Heart left ventricle (tissue), 16 donors: ENCODE data around the gene CCNA2. TPM values are rescaled to one million over a fixed set of nuclear protein-coding genes. Genes with fewer than 3 reads are reported as not detected.

Experiments used
- ATAC-seq, 4 donors: fragments of 200-7000 bp; cut with Tn5 transposase; one replicate each; pipeline ENCODE4 v1.9.1; 2020 to 2022; ENCODE audit warnings: moderate library complexity in 4 of 4, mild to moderate bottlenecking in 3 of 4, moderate number of reproducible peaks in 1 of 4
- DNase-seq, 5 donors: peaks; one replicate each; pipeline ENCODE4 v3.0.0-alpha.2; 2020
- H3K27ac ChIP-seq, 12 donors: fragments of 200-600 bp; sonication (generic) in 4 of 12; one replicate each; pipeline versions ENCODE4 v1.5.0 to v1.8.0; 2016 to 2022; ENCODE audit warnings: mild to moderate bottlenecking in 2 of 12
- H3K27me3 ChIP-seq, 9 donors: fragments of 200-600 bp; sonication (generic) in 2 of 9; one replicate each; pipeline versions ENCODE4 v1.5.1 to v1.8.0; 2016 to 2022; ENCODE audit warnings: mild to moderate bottlenecking in 3 of 9
- H3K36me3 ChIP-seq, 9 donors: fragments of 200-600 bp; sonication (generic) in 2 of 9; one replicate each; pipeline versions ENCODE4 v1.5.0 to v1.8.0; 2018 to 2022; ENCODE audit warnings: mild to moderate bottlenecking in 2 of 9
- H3K4me1 ChIP-seq, 12 donors: fragments of 200-600 bp; sonication (generic) in 4 of 12; one replicate each; pipeline versions ENCODE4 v1.5.0 to v1.8.0; 2016 to 2022; ENCODE audit warnings: mild to moderate bottlenecking in 3 of 12
- H3K4me3 ChIP-seq, 12 donors: fragments of 200-600 bp; sonication (generic) in 4 of 12; one replicate each; pipeline versions ENCODE4 v1.5.0 to v1.8.0; 2017 to 2022; ENCODE audit warnings: mild to moderate bottlenecking in 9 of 12, moderate library complexity in 4 of 12
- H3K9me3 ChIP-seq, 12 donors: fragments of 200-600 bp; sonication (generic) in 4 of 12; one replicate each; pipeline versions ENCODE4 v1.5.0 to v1.8.0; 2016 to 2022; ENCODE audit warnings: mild to moderate bottlenecking in 1 of 12
- CTCF ChIP-seq, 12 donors: fragments of 200-600 bp; sonication (generic) in 4 of 12; IDR thresholded peaks; one replicate each; pipeline versions ENCODE4 v1.5.0 to v1.8.0; 2018 to 2022; ENCODE audit warnings: antibody characterized with exemption in 12 of 12, mild to moderate bottlenecking in 5 of 12
- POLR2A ChIP-seq, 2 donors: fragments of 450-650 bp; IDR thresholded peaks; one replicate each; pipeline ENCODE4 v1.6.1; 2017; ENCODE audit warnings: antibody characterized with exemption in 2 of 2, mild to moderate bottlenecking in 2 of 2, moderate library complexity in 2 of 2
- WGBS, 4 donors: extraction: QIAGEN DNeasy Blood & Tissue Kit in 2 of 4; methylation state at CpG; one replicate each; pipeline versions ENCODE4 v1.1.5 to v1.1.7; 2013 to 2018; 5-methylcytosine and 5-hydroxymethylcytosine counted together
- intact Hi-C, 10 donors: fragments of 100-400 bp; cut with DNase I; formaldehyde crosslinking; loops; one replicate each; pipeline versions ENCODE4 v1.11.1 to v1.14.2; 2022
- polyA plus RNA-seq, 2 donors: library from polyadenylated mRNA; stranded (reverse); fragments of 200-250 nt; gene quantifications; one replicate each; pipeline ENCODE4 v1.2.3, GENCODE V29; 2013
- total RNA-seq, 9 donors: library from RNA; depleted of rRNA in 2 of 9; stranded (reverse); fragments of >200 nt in 2 of 9; fragmentation: NEBNext Ultra II Directional in 3 of 9; extraction: Animal tissue kit (Norgen Biotek cat#: 25700) in 3 of 9; gene quantifications; one replicate each; pipeline versions ENCODE4 v1.1.0 to v1.2.4, GENCODE V29; 2016 to 2023
- donor health status: ischemic (EF 13 %, LVEDD 7.1; RV severe dilation, severe dysfunction).
- donor health status: healthy with polysubstance abuse.
- donor health status: DM: no; HTN: yes; CAD: no.
- donor health status: DM: no; HTN: no; CAD: no.
- donor health status: ischemic (EF 25% LVEDD 6.9; RV normal size, moderate dysfunction).
- donor health status: ischemic (EF 25% LVEDD 5.7; RV mildly dilated, moderate dysfunction).
- donor health status: healthy.
- donor health status: DM: yes; HTN: yes; CAD: no.
- donor health status: ischemic (EF 35%, LVEDD 5.7; RV mildly dilated, moderate dysfunction).
- donor health status: nonischemic (EF 11% LVEDD 7.7; RV severe dilation, severe dysfunction).
- donor health status: DM: yes; HTN: yes; CAD: no.
- donor health status: PGD.
- donor health status: ischemic (EF 29% LVEDD 5.4; RV normal size, mild dysfunction).
- donor health status: nonischemic (EF 23%, LVEDD 6.1; RV moderate dilation, normal function).

The CCNA2 gene
- total and polyA plus RNA-seq, 11 donors: 0.09 to 9.4 (median 0.40) TPM; not detected in 1

- Histone ChIP-seq H3K27me3 (no peaks in the 10 kb centered on the region), H3K4me1 (peaks cover 0 to 21% (median 6%) of the 10 kb centered on the region in 12 donors), H3K36me3 (peaks cover 0 to 62% (median 43%) of the 10 kb centered on the region in 9 donors), H3K27ac (no peak overlapping the region), H3K4me3 (no peak overlapping the region), H3K9me3 (no peaks in the 10 kb centered on the region)
- TF ChIP-seq CTCF (IDR thresholded peaks at IDR 0.05): no peak
- no peak for TF ChIP-seq POLR2A (IDR thresholded peaks at IDR 0.05)
- ATAC-seq (no peak), DNase-seq (no peak)
- 47 to 84% (median 80%) methylated on average over 1 of the region's 1 CpG for WGBS, 4 donors
- intact Hi-C loops: no loop called here
These were observed 4.3 kb downstream of the CCNA2 start for GRCh38 chr4:121819216-121819965.

GRCh38 chr4:121818215-121818614 lies 5.5 kb downstream of the CCNA2 start:
- TF ChIP-seq CTCF (IDR thresholded peaks at IDR 0.05): no peak
- TF ChIP-seq POLR2A (IDR thresholded peaks at IDR 0.05): no peak
- Histone ChIP-seq H3K36me3 (peaks cover 0 to 74% (median 55%) of the 10 kb centered on the region in 9 donors), H3K4me1 (peaks cover 0 to 16% (median 2%) of the 10 kb centered on the region in 12 donors), H3K9me3 (no peaks in the 10 kb centered on the region), H3K27me3 (no peaks in the 10 kb centered on the region), H3K27ac (no peak overlapping the region), H3K4me3 (no peak overlapping the region)
- ATAC-seq (no peak), DNase-seq (no peak)
- 46 to 89% (median 53%) methylated on average over 1 of the region's 1 CpG for WGBS, 4 donors
- intact Hi-C loops: no loop called here

- 76 to 96% (median 80%) methylated on average over 1 of the region's 1 CpG for WGBS, 4 donors
- TF ChIP-seq CTCF (IDR thresholded peaks at IDR 0.05): no peak
- TF ChIP-seq POLR2A (IDR thresholded peaks at IDR 0.05): no peak
- H3K27me3 ChIP-seq: no peaks in the 10 kb centered on the region
- H3K4me3 ChIP-seq: no peak overlapping the region
- H3K9me3 ChIP-seq: no peaks in the 10 kb centered on the region
- peaks cover 0 to 12% (median 0%) of the 10 kb centered on the region in 12 donors for H3K4me1 ChIP-seq
- ATAC-seq: no peak
- peaks cover 0 to 79% (median 60%) of the 10 kb centered on the region in 9 donors for H3K36me3 ChIP-seq
- no peak overlapping the region for H3K27ac ChIP-seq
- intact Hi-C loops: no loop called here
- no peak for DNase-seq
These were observed 6.0 kb downstream of the CCNA2 start for GRCh38 chr4:121817701-121818100.

GRCh38 chr4:121817006-121817405 lies 6.7 kb downstream of the CCNA2 start:
- H3K27ac ChIP-seq: no peak overlapping the region
- peaks cover 0 to 86% (median 67%) of the 10 kb centered on the region in 9 donors for H3K36me3 ChIP-seq
- intact Hi-C loops: no loop called here
- DNase-seq: no peak
- no peak overlapping the region for H3K4me3 ChIP-seq
- ATAC-seq: no peak
- no peaks in the 10 kb centered on the region for H3K9me3 ChIP-seq
- TF ChIP-seq CTCF (IDR thresholded peaks at IDR 0.05): no peak
- no peak for TF ChIP-seq POLR2A (IDR thresholded peaks at IDR 0.05)
- 90 to 93% (median 92%) methylated on average over 3 of the region's 3 CpGs for WGBS, 4 donors
- no peaks in the 10 kb centered on the region for H3K27me3 ChIP-seq
- peaks cover 0 to 6% (median 0%) of the 10 kb centered on the region in 12 donors for H3K4me1 ChIP-seq
